K562 (cell line): ENCODE measurements around the gene WDFY2. TPM values are rescaled to one million over a fixed set of nuclear protein-coding genes. Genes with fewer than 3 reads are reported as not detected.
A peak's percentile ranks its signal among the peaks of the same experiment; 100 is the strongest.

Experiments
- ATAC-seq: fragments of 200-7000 bp; cut with Tn5 transposase; 3 replicates; pipeline ENCODE4 v1.9.1; 2020; ENCODE audit warnings: moderate library complexity
- BruUV-seq: library from RNA; stranded (reverse); fragments of 400-500 nt; replicated peaks from 2 replicates; lab custom pipeline; 2021; lab: Mats Ljungman, UMichigan
- CTCF ChIA-PET: fragments of 300-600 bp; formaldehyde crosslinking; extraction: SDS; loops from one replicate; lab custom pipeline; 2021; ENCODE audit warnings: low intra/inter-chr PET ratio; lab: Yijun Ruan, JAX
- POLR2A ChIA-PET: fragments of 300-600, 350-650 bp; sonication (Branson Sonifier 250); formaldehyde crosslinking; extraction: SDS; loops from one replicate; lab custom pipeline; 2021; ENCODE audit warnings: antibody characterized with exemption, inconsistent platforms; lab: Yijun Ruan, JAX
- DNase-seq, 4 experiments: peaks; one replicate each; pipeline versions ENCODE4 v3.0.0 to v3.0.0-alpha.2; 2011 to 2018; ENCODE audit warnings: low spot score in 3 of 4, mixed read lengths in 3 of 4; ENCODE audit errors: extremely low read depth in 1 of 4
- FAIRE-seq: peaks from 2 replicates; lab custom pipeline; 2011; peaks lifted over from hg19 to GRCh38; lab: Jason Lieb, UNC
- H2AFZ ChIP-seq: 2 replicates; pipeline ENCODE4 v1.6.0; 2011; ENCODE audit warnings: low read depth, low read length, control low read depth, inconsistent platforms
- H3K27ac ChIP-seq: fragments of 200-600 bp; 3 replicates; pipeline ENCODE4 v1.8.0; 2011; ENCODE audit warnings: low read depth, mild to moderate bottlenecking, control low read depth, inconsistent platforms, low read length, moderate library complexity, mixed read lengths; ENCODE audit errors: extremely low read depth
- H3K27me3 ChIP-seq, 2 experiments: fragments of 300-600 bp in 1 of 2; 2 replicates in 1 of 2; 3 replicates in 1 of 2; pipeline versions ENCODE4 v1.6.0 to v1.8.0; 2011; ENCODE audit warnings: inconsistent platforms in 2 of 2, low read length in 2 of 2, mild to moderate bottlenecking in 1 of 2, mixed read lengths in 1 of 2, moderate library complexity in 1 of 2; ENCODE audit not compliant: control insufficient read depth in 2 of 2, insufficient read depth in 2 of 2
- H3K36me3 ChIP-seq: fragments of 300-600 bp; 3 replicates; pipeline ENCODE4 v1.8.0; 2011; ENCODE audit warnings: mild to moderate bottlenecking, low read length, inconsistent platforms; ENCODE audit not compliant: control insufficient read depth, insufficient read depth
- H3K4me1 ChIP-seq, 2 experiments: fragments of 200-600 bp in 1 of 2; replicated peaks in 1 of 2; 2 replicates in 1 of 2; 3 replicates in 1 of 2; pipeline versions ENCODE4 v1.5.1 to v1.8.0; 2011; ENCODE audit warnings: inconsistent platforms in 2 of 2, low read length in 2 of 2, mild to moderate bottlenecking in 1 of 2, mixed read lengths in 1 of 2, moderate library complexity in 1 of 2; ENCODE audit not compliant: control insufficient read depth in 2 of 2, insufficient read depth in 2 of 2
- H3K4me2 ChIP-seq: 2 replicates; pipeline ENCODE4 v1.6.1; 2011; ENCODE audit warnings: low read length, control low read depth, inconsistent platforms, mixed read lengths; ENCODE audit not compliant: insufficient read depth
- H3K4me3 ChIP-seq: fragments of 200-600 bp; sonication (generic), shearing (Covaris generic); 2 replicates; pipeline ENCODE4 v1.5.1; 2016; ENCODE audit warnings: control low read depth, inconsistent platforms
- H3K79me2 ChIP-seq: fragments of 200-600 bp; 3 replicates; pipeline ENCODE4 v1.8.0; 2011; ENCODE audit warnings: low read length, inconsistent platforms; ENCODE audit not compliant: control insufficient read depth, insufficient read depth
- H3K9ac ChIP-seq, 2 experiments: 2 replicates each; pipeline versions ENCODE4 v1.6.0 to v1.6.1; 2011; ENCODE audit warnings: low read depth in 2 of 2, low read length in 2 of 2, control low read depth in 1 of 2, inconsistent platforms in 1 of 2, mild to moderate bottlenecking in 1 of 2, mixed read lengths in 1 of 2; ENCODE audit not compliant: insufficient read depth in 1 of 2
- H3K9me1 ChIP-seq: one replicate; pipeline ENCODE4 v1.6.0; 2011; ENCODE audit warnings: inconsistent platforms, mild to moderate bottlenecking, low read length, moderate library complexity; ENCODE audit not compliant: control insufficient read depth, insufficient read depth
- H3K9me3 ChIP-seq: replicated peaks from 2 replicates; pipeline ENCODE4 v1.5.1; 2011; ENCODE audit warnings: low read depth, low read length, inconsistent platforms; ENCODE audit not compliant: control insufficient read depth, insufficient read depth
- H4K20me1 ChIP-seq: replicated peaks from 2 replicates; pipeline ENCODE4 v1.6.1; 2011; ENCODE audit warnings: low read length, inconsistent platforms, mixed read lengths; ENCODE audit not compliant: control insufficient read depth, insufficient read depth
- CBFA2T2 ChIP-seq: fragments of 450-650 bp; conservative IDR thresholded peaks from 2 replicates; pipeline ENCODE4 v1.6.1; 2017; ENCODE audit warnings: mild to moderate bottlenecking
- FOSL1 ChIP-seq: fragments of 200-800 bp; sonication (Bioruptor generic); conservative IDR thresholded peaks from 2 replicates; pipeline ENCODE4 v1.6.1; 2016; ENCODE audit warnings: missing genetic modification characterization, missing compliant biosample characterization
- RBM34 ChIP-seq: fragments of 200-400 bp; formaldehyde crosslinking; IDR thresholded peaks from 2 replicates; pipeline ENCODE4 v1.6.1; 2018; ENCODE audit warnings: low read length, borderline replicate concordance; ENCODE audit not compliant: insufficient read depth
- TRIM28 ChIP-seq: fragments of 450-650 bp; IDR thresholded peaks from 2 replicates; pipeline ENCODE4 v1.6.1; 2017
- ZNF589 ChIP-seq: fragments of 200-800 bp; sonication (Bioruptor generic); IDR thresholded peaks from 2 replicates; pipeline ENCODE4 v1.6.1; 2016; ENCODE audit warnings: low read depth, missing genetic modification characterization, missing compliant biosample characterization
- WGBS: fragments of 100-300 bp; shearing (Covaris generic); methylation state at CpG from one replicate; pipeline ENCODE4 v1.1.6; 2016; ENCODE audit warnings: low coverage, mixed read lengths; ENCODE audit not compliant: insufficient coverage; ENCODE audit errors: missing lambda C conversion rate; 5-methylcytosine and 5-hydroxymethylcytosine counted together
- in situ Hi-C: fragments of 300-500 bp; cut with MboI; formaldehyde crosslinking; loops from 4 replicates; pipeline ENCODE4 v1.15.0; 2018; ENCODE audit warnings: inconsistent platforms, mixed read lengths
- intact Hi-C: fragments of 100-400 bp; cut with micrococcal nuclease; formaldehyde crosslinking; loops from 2 replicates; pipeline ENCODE4 v1.14.2; 2022
- polyA plus RNA-seq, 8 experiments: library from polyadenylated mRNA; depleted of rRNA in 4 of 8; stranded (reverse) in 5 of 8; unstranded in 3 of 8; fragments of >200 nt; fragmentation: Nextera tagmentation in 2 of 8; fragmentation: Illumina TruSeq in 1 of 8; extraction: Ambion mirVana in 2 of 8; extraction: Trizol in 1 of 8; gene quantifications; 2 replicates each; pipeline versions ENCODE4 v1.2.1 to v1.2.3, GENCODE V29; 2011 to 2014; ENCODE audit warnings: inconsistent platforms in 1 of 8, missing spikeins in 1 of 8
- total RNA-seq, 7 experiments: library from RNA; depleted of rRNA in 6 of 7; stranded (reverse); fragments of >200 nt in 6 of 7; fragmentation: Illumina TruSeq in 2 of 7; extraction: Trizol in 2 of 7; gene quantifications; 2 replicates each; pipeline versions ENCODE4 v1.2.1 to v1.2.3, GENCODE V29; 2011 to 2021; ENCODE audit warnings: low replicate concordance in 1 of 7
- TF ChIP-seq, protein P1 (sequence below), 2 experiments: fragments of 450-650 bp in 1 of 2; sonication (generic) in 1 of 2; formaldehyde crosslinking in 1 of 2; IDR thresholded peaks; 2 replicates each; pipeline versions ENCODE4 v1.7.1 to v1.9.0; 2016 to 2022; ENCODE audit warnings: inconsistent platforms in 1 of 2, mild to moderate bottlenecking in 1 of 2, missing genetic modification reagents in 1 of 2

Gene WDFY2
- total and polyA plus RNA-seq, 9 of the 15 experiments (the other 6 are each of a cell fraction or from before 2014, with no cell fraction given), result 0.66 to 6.4 (median 4.4) TPM

DNA sequence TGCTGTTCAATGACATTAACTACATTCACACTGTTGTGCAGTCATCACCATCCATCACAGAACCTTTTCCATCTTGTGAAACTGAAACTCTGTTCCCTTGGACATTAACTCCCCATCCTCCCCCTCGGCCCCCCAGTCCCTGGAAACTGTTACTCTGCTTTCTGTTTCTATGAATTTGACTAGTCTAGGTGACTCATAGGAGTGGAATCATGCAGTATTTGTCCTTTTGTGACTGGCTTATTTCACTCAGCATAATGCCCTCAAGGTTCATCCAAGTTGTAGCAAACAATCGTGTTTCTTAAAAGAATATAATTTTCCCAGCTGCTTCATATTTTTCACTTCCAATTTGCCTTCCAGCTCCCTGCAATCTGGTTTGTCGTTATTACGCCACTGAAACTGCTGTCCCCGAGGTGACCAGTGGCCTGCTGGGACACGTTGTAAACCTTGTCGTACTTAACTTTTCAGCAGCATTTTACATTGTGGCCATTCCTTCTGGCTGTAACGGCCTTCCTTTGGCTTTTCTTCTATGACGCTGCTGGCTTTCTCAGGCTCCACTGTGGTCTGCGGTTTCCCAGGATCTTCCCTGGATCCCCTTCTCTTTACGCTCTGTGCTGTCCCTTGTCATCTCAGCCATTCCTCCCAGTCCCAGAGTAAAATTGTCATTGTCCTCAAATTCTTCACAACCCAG, 145.7 kb downstream of the WDFY2 start:
- H4K20me1 ChIP-seq, result no peaks in the 10 kb centered on the region
- H3K27me3 ChIP-seq, result no peaks in the 10 kb centered on the region
- H3K9me1 ChIP-seq, result no peaks in the 10 kb centered on the region
- FAIRE-seq (no peak), DNase-seq (peak in 1 of 4 experiments; percentile 3), ATAC-seq (no peak)
- H3K9ac ChIP-seq, result no peak overlapping the region
- no peak overlapping the region for H3K27ac ChIP-seq
- in situ Hi-C loops, result no loop called here
- peaks cover 5% of the 10 kb centered on the region; the same call in 1 of the 3 replicates for H3K36me3 ChIP-seq
- H3K79me2 ChIP-seq, result no peaks in the 10 kb centered on the region
- no peak overlapping the region for H3K4me2 ChIP-seq
- no peaks in the 10 kb centered on the region for H3K4me1 ChIP-seq
- no peak overlapping the region for H3K4me3 ChIP-seq
- ChIA-PET CTCF (no interaction called here), POLR2A (no interaction called here)
- no peak overlapping the region for H2AFZ ChIP-seq
- TF ChIP-seq TRIM28 (no peak), FOSL1 (peak; percentile 37; the same call in 1 of the 2 replicates)
- intact Hi-C loops, result no loop called here
- WGBS, result 77% methylated on average over 10 of the region's 11 CpGs
- H3K9me3 ChIP-seq, result no peaks in the 10 kb centered on the region
- no TSS peak for BruUV-seq

DNA sequence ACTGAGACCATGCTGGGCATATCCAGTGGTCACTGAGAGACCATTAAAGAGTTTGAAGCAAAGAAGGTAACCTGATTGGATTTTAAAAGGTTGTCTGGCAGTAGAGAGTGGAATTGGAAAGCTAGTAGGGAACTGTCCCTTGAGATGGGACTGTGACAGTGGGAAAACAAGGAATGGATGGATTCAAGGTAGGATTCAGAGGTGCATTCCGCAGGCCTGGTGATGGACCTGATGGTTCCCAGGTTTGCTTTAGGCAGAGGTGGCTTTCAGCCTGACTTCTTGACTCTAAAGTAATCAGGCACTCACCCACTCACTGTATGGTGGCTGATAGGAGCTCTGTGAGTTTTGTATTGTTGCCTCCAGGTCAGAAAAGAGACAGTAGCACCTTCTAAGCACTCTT, 146.7 kb downstream of the WDFY2 start:
- intact Hi-C loops, result no loop called here
- FAIRE-seq (no peak), ATAC-seq (no peak), DNase-seq (no peak)
- H3K9me3 ChIP-seq, result no peaks in the 10 kb centered on the region
- no peak overlapping the region for H3K27ac ChIP-seq
- H3K4me1 ChIP-seq, result no peaks in the 10 kb centered on the region
- no peaks in the 10 kb centered on the region for H3K27me3 ChIP-seq
- WGBS, result 71% methylated on average over 1 of the region's 1 CpG
- no TSS peak for BruUV-seq
- H3K36me3 ChIP-seq, result peaks cover 5% of the 10 kb centered on the region; the same call in 1 of the 3 replicates
- H2AFZ ChIP-seq, result no peak overlapping the region
- POLR2A ChIA-PET, result no interaction called here
- no peak overlapping the region for H3K4me3 ChIP-seq
- H3K79me2 ChIP-seq, result no peaks in the 10 kb centered on the region
- no peak overlapping the region for H3K9ac ChIP-seq
- no peaks in the 10 kb centered on the region for H4K20me1 ChIP-seq
- H3K9me1 ChIP-seq, result no peaks in the 10 kb centered on the region
- CTCF ChIA-PET, result no interaction called here
- in situ Hi-C loops, result no loop called here
- no peak overlapping the region for H3K4me2 ChIP-seq
- TF ChIP-seq, protein P1, sequence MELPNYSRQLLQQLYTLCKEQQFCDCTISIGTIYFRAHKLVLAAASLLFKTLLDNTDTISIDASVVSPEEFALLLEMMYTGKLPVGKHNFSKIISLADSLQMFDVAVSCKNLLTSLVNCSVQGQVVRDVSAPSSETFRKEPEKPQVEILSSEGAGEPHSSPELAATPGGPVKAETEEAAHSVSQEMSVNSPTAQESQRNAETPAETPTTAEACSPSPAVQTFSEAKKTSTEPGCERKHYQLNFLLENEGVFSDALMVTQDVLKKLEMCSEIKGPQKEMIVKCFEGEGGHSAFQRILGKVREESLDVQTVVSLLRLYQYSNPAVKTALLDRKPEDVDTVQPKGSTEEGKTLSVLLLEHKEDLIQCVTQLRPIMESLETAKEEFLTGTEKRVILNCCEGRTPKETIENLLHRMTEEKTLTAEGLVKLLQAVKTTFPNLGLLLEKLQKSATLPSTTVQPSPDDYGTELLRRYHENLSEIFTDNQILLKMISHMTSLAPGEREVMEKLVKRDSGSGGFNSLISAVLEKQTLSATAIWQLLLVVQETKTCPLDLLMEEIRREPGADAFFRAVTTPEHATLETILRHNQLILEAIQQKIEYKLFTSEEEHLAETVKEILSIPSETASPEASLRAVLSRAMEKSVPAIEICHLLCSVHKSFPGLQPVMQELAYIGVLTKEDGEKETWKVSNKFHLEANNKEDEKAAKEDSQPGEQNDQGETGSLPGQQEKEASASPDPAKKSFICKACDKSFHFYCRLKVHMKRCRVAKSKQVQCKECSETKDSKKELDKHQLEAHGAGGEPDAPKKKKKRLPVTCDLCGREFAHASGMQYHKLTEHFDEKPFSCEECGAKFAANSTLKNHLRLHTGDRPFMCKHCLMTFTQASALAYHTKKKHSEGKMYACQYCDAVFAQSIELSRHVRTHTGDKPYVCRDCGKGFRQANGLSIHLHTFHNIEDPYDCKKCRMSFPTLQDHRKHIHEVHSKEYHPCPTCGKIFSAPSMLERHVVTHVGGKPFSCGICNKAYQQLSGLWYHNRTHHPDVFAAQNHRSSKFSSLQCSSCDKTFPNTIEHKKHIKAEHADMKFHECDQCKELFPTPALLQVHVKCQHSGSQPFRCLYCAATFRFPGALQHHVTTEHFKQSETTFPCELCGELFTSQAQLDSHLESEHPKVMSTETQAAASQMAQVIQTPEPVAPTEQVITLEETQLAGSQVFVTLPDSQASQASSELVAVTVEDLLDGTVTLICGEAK (IDR thresholded peaks at IDR 0.05), result no peak
- TF ChIP-seq, protein P1 (CRISPR knock-in tag; IDR thresholded peaks at IDR 0.05), result no peak
- TF ChIP-seq RBM34, result no peak
- TF ChIP-seq ZNF589 (CRISPR knock-in tag), result no peak
- TF ChIP-seq CBFA2T2, result no peak
